Fibroblast of pulmonary artery (primary cell): Measurements from ENCODE around the gene ACAP3.

Source experiments
- DNase-seq: peaks from one replicate; pipeline ENCODE4 v3.0.0-alpha.2; 2010; ENCODE audit warnings: low read depth
- H3K4me3 ChIP-seq: replicated peaks from 2 replicates; pipeline ENCODE4 v1.5.1; 2011; ENCODE audit warnings: low read depth, mild to moderate bottlenecking, control low read depth, low read length, moderate library complexity
- CTCF ChIP-seq: IDR thresholded peaks from 2 replicates; pipeline ENCODE4 v1.5.1; 2011; ENCODE audit warnings: mild to moderate bottlenecking, control low read depth, low read length, inconsistent platforms; ENCODE audit errors: missing control alignments

The ACAP3 gene

GRCh38 chr1:1347663-1348419, 40.1 kb upstream of the ACAP3 start:
- TF ChIP-seq CTCF = no peak
- DNase-seq = no peak
- peak overlapping the region; percentile 66 for H3K4me3 ChIP-seq

- peak overlapping the region; percentile 66 for H3K4me3 ChIP-seq
- no peak for DNase-seq
Measured at GRCh38 chr1:1347026-1347595, 39.4 kb upstream of the ACAP3 start.

DNA sequence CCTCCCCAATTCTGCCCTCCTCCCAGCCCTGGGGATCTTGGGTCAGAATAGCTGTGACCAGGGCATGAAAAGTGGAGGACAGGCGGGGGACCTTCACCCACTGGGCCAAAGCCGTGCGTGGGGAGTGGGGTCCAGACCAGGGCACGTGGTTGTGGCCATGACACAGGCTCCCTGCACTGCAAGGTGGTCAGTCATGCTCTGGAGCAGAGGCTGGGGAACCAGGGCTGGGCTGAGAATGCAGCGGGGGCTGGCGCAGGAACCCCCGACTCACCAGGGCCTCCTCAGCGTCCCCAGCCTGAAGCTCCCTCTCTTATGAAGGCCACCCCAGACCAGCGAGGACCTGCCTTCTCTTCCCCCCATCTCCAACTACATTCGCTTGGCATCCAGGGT, 38.8 kb upstream of the ACAP3 start:
- no peak for DNase-seq
- no peak for TF ChIP-seq CTCF
- H3K4me3 ChIP-seq = no peak overlapping the region

More at GRCh38 chr1:1347026-1347595, 39.4 kb upstream of the ACAP3 start:
- no peak for TF ChIP-seq CTCF

DNA sequence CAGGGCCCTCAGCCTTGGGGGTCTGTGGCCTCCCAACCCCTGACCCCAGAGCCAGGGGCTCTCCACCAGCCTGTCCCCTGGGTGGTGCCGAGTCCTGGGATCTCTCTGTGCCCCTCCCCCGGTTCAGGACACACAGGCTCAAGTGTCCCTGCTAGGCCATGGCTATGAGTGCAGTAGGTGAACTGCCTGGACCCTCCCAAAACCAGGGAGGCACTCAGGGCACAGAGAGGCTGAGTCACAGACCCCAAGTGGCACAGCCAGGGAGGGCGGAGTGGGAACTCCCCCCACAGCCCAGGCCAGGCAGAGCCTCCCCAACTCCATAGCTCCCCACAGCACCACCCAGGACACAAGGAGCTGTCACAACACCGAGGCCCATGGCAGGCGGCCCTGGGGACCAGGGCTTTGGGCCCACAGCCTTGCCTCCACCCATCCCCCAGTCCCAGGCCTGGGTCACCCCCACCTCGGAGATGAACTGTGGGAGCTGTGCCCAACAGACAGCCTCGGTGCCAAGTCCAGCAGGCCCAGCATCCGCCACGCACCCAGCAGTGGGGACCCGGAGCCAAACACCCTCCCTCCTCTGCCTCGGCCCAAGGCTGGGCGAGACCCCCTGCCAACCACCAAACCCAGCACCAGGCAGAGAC, 38.2 kb upstream of the ACAP3 start:
- DNase-seq = no peak
- no peak overlapping the region for H3K4me3 ChIP-seq
- TF ChIP-seq CTCF = no peak

GRCh38 chr1:1345384-1345783, 37.7 kb upstream of the ACAP3 start:
- TF ChIP-seq CTCF = no peak
- no peak for DNase-seq
- H3K4me3 ChIP-seq = no peak overlapping the region

DNA sequence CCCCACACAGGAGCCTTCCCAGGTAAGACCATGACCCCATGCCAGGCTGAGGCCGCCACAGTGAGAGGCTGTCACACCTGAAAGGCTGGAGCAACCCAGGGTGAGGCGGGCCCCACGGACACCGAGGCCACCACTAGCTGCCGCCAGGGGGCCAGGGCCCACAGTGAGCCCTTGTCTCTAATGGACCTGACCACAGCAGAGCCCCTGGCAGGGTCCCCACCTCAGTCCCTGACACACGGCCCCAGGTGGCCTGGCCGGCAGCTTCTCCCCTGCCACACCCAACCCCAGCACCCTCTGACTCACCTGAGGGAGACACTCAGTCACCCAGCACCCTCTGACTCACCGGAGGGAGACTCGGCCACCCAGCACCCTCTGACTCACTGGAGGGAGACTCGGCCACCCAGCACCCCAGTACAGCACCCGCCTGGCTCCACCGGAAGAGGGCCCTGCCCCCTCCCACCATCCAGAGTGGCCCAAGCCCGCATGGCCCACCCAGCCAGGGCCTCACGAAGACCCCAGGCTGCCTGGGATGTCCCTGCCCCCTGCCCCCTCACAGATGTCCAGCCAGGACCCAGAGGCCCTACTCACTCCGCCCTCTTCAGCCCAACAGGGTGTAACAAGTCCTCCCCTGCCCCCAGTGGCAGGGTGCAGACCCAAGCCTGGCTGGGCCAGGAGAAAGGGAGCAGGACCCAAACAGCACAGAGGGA, 37.1 kb upstream of the ACAP3 start:
- H3K4me3 ChIP-seq = no peak overlapping the region
- peak; percentile 40 for TF ChIP-seq CTCF
- peak; percentile 48 for DNase-seq
